Measurements from ENCODE around the gene ZRSR2. TPM values are rescaled to one million over a fixed set of nuclear protein-coding genes. Genes with fewer than 3 reads are reported as not detected.

Gene ZRSR2
- total RNA-seq, 1 experiment from 2014 or later: 6.4 TPM

DNA sequence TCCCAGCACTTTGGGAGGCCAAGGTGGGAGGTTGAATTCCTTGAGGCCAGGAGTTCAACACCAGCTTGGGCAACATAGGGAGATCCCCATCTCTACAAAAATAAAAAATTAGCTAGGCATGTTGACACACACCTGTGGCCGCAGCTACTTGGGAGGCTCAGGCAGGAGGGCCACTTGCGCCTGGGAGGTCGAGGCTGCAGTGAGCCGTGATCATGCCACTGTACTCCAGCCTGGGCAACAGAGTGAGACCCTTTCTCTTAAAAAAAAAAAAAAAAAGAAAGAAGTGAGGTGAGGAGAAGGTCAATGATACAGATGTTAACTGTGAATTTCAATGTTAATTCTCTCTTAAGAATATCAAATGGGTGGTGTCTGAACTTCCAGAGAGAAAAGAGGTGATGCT, 79.4 kb downstream of the ZRSR2 start:
- no peaks in the 10 kb centered on the region for H3K79me2 ChIP-seq (ENCODE audit: low read length)
- ChIA-PET POLR2A (ENCODE audit: unreplicated experiment) (no interaction called here), CTCF (no interaction called here)
- H3K4me1 ChIP-seq (ENCODE audit: insufficient read depth, low read length): peaks cover 5% of the 10 kb centered on the region
- intact Hi-C loops (cut with micrococcal nuclease): no loop called here
- no peak overlapping the region for H3K4me3 ChIP-seq (ENCODE audit: low read length)
- TF ChIP-seq EZH2 (IDR thresholded peaks at IDR 0.05; ENCODE audit: low read length, unreplicated experiment) (no peak), EZH2phosphoT487 (IDR thresholded peaks at IDR 0.05; ENCODE audit: borderline replicate concordance, low read length) (no peak)
- TF ChIP-seq, protein P1, sequence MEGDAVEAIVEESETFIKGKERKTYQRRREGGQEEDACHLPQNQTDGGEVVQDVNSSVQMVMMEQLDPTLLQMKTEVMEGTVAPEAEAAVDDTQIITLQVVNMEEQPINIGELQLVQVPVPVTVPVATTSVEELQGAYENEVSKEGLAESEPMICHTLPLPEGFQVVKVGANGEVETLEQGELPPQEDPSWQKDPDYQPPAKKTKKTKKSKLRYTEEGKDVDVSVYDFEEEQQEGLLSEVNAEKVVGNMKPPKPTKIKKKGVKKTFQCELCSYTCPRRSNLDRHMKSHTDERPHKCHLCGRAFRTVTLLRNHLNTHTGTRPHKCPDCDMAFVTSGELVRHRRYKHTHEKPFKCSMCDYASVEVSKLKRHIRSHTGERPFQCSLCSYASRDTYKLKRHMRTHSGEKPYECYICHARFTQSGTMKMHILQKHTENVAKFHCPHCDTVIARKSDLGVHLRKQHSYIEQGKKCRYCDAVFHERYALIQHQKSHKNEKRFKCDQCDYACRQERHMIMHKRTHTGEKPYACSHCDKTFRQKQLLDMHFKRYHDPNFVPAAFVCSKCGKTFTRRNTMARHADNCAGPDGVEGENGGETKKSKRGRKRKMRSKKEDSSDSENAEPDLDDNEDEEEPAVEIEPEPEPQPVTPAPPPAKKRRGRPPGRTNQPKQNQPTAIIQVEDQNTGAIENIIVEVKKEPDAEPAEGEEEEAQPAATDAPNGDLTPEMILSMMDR (conservative IDR thresholded peaks at IDR 0.05; ENCODE audit: low read depth, low read length): no peak
- H3K9ac ChIP-seq (ENCODE audit: low read length): no peak overlapping the region
- DNase-seq (no peak), ATAC-seq (no peak)
- H3K27ac ChIP-seq (ENCODE audit: low read length): no peak overlapping the region
- H3K27me3 ChIP-seq (ENCODE audit: low read length): no peaks in the 10 kb centered on the region
- no peaks in the 10 kb centered on the region for H3K9me2 ChIP-seq (replicated peaks; ENCODE audit: low read length)
- no peaks in the 10 kb centered on the region for H4K20me1 ChIP-seq (ENCODE audit: low read length)
- no peak overlapping the region for H2AFZ ChIP-seq (ENCODE audit: low read length)
- no peak overlapping the region for H3K4me2 ChIP-seq (ENCODE audit: low read length)
- H3F3A ChIP-seq (ENCODE audit: low read length, unreplicated experiment): no peaks in the 10 kb centered on the region
- no peaks in the 10 kb centered on the region for H3K36me3 ChIP-seq (ENCODE audit: low read depth, low read length)
- no peaks in the 10 kb centered on the region for H3K9me3 ChIP-seq (ENCODE audit: low read length)
- BruUV-seq (replicated peaks): no TSS peak

DNA sequence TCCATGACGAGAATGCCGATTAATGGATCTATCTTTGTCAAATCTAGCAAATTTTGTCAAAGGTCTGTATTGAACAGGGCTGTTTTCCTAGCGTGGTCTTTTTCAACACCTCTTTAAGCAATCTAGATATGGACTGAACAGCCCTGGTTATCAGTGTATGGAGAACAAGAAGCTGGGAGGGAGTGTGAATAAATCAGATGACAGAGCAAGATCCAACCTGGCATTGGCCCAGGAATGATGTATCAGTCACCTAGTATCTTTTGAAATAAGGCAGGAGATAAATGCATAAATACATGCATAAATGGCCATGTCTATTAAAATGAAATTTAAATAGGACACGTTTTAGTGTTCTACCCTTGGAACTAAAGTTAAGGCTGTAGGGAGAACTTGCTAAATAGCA, 80.0 kb downstream of the ZRSR2 start:
- no TSS peak for BruUV-seq (replicated peaks)
- no peak for ATAC-seq

More for the DNA sequence above, 80.0 kb downstream of the ZRSR2 start:
- Histone ChIP-seq H3K79me2 (ENCODE audit: low read length) (no peaks in the 10 kb centered on the region), H3K4me2 (ENCODE audit: low read length) (no peak overlapping the region), H3F3A (ENCODE audit: low read length, unreplicated experiment) (no peaks in the 10 kb centered on the region), H3K27ac (ENCODE audit: low read length) (no peak overlapping the region), H3K9me2 (replicated peaks; ENCODE audit: low read length) (no peaks in the 10 kb centered on the region), H3K4me3 (ENCODE audit: low read length) (no peak overlapping the region), H3K9ac (ENCODE audit: low read length) (no peak overlapping the region), H3K4me1 (ENCODE audit: insufficient read depth, low read length) (peaks cover under 1% of the 10 kb centered on the region), H3K27me3 (ENCODE audit: low read length) (no peaks in the 10 kb centered on the region), H4K20me1 (ENCODE audit: low read length) (no peaks in the 10 kb centered on the region), H2AFZ (ENCODE audit: low read length) (no peak overlapping the region), H3K9me3 (ENCODE audit: low read length) (no peaks in the 10 kb centered on the region), H3K36me3 (ENCODE audit: low read depth, low read length) (no peaks in the 10 kb centered on the region)
- POLR2A ChIA-PET (ENCODE audit: unreplicated experiment): no interaction called here
- no peak for TF ChIP-seq EZH2phosphoT487 (IDR thresholded peaks at IDR 0.05; ENCODE audit: borderline replicate concordance, low read length)
- TF ChIP-seq, protein P1 (conservative IDR thresholded peaks at IDR 0.05; ENCODE audit: low read depth, low read length): no peak
- no peak for TF ChIP-seq EZH2 (IDR thresholded peaks at IDR 0.05; ENCODE audit: low read length, unreplicated experiment)
- intact Hi-C loops (cut with micrococcal nuclease): no loop called here
- CTCF ChIA-PET: no interaction called here
- no peak for DNase-seq

Other genes starting within 250 kb of the ZRSR2 start
- 0.81 and 1.2 TPM in 2 replicates for gene ACE2, start 189.5 kb upstream of the ZRSR2 start, total RNA-seq (2014; rRNA removed)
- gene CLTRN, start 125.7 kb upstream of the ZRSR2 start, total RNA-seq (2014; rRNA removed): 6.1 and 9.1 TPM in 2 replicates
- 8.5 and 12.3 TPM in 2 replicates for gene CA5B, start 52.2 kb upstream of the ZRSR2 start, total RNA-seq (2014; rRNA removed)
- 28.2 and 28.3 TPM in 2 replicates for gene AP1S2, start 64.3 kb downstream of the ZRSR2 start, total RNA-seq (2014; rRNA removed)

Measured in PC-3 (cell line).